K562 (cell line): ENCODE measurements around the gene TIGIT. TPM values are rescaled to one million over a fixed set of nuclear protein-coding genes. Genes with fewer than 3 reads are reported as not detected.

ENCODE experiments used
- ATAC-seq: fragments of 200-7000 bp; cut with Tn5 transposase; 3 replicates; pipeline ENCODE4 v1.9.1; 2020; ENCODE audit warnings: moderate library complexity
- BruUV-seq: library from RNA; stranded (reverse); fragments of 400-500 nt; replicated peaks from 2 replicates; lab custom pipeline; 2021; lab: Mats Ljungman, UMichigan
- CTCF ChIA-PET: fragments of 300-600 bp; formaldehyde crosslinking; extraction: SDS; loops from one replicate; lab custom pipeline; 2021; ENCODE audit warnings: low intra/inter-chr PET ratio; lab: Yijun Ruan, JAX
- POLR2A ChIA-PET: fragments of 300-600, 350-650 bp; sonication (Branson Sonifier 250); formaldehyde crosslinking; extraction: SDS; loops from one replicate; lab custom pipeline; 2021; ENCODE audit warnings: antibody characterized with exemption, inconsistent platforms; lab: Yijun Ruan, JAX
- DNase-seq, 4 experiments: peaks; one replicate each; pipeline versions ENCODE4 v3.0.0 to v3.0.0-alpha.2; 2011 to 2018; ENCODE audit warnings: low spot score in 3 of 4, mixed read lengths in 3 of 4; ENCODE audit errors: extremely low read depth in 1 of 4
- FAIRE-seq: peaks from 2 replicates; lab custom pipeline; 2011; peaks lifted over from hg19 to GRCh38; lab: Jason Lieb, UNC
- H2AFZ ChIP-seq: 2 replicates; pipeline ENCODE4 v1.6.0; 2011; ENCODE audit warnings: low read depth, low read length, control low read depth, inconsistent platforms
- H3K27ac ChIP-seq: fragments of 200-600 bp; 3 replicates; pipeline ENCODE4 v1.8.0; 2011; ENCODE audit warnings: low read depth, mild to moderate bottlenecking, control low read depth, inconsistent platforms, low read length, moderate library complexity, mixed read lengths; ENCODE audit errors: extremely low read depth
- H3K27me3 ChIP-seq, 2 experiments: fragments of 300-600 bp in 1 of 2; 2 replicates in 1 of 2; 3 replicates in 1 of 2; pipeline versions ENCODE4 v1.6.0 to v1.8.0; 2011; ENCODE audit warnings: inconsistent platforms in 2 of 2, low read length in 2 of 2, mild to moderate bottlenecking in 1 of 2, mixed read lengths in 1 of 2, moderate library complexity in 1 of 2; ENCODE audit not compliant: control insufficient read depth in 2 of 2, insufficient read depth in 2 of 2
- H3K36me3 ChIP-seq: fragments of 300-600 bp; 3 replicates; pipeline ENCODE4 v1.8.0; 2011; ENCODE audit warnings: mild to moderate bottlenecking, low read length, inconsistent platforms; ENCODE audit not compliant: control insufficient read depth, insufficient read depth
- H3K4me1 ChIP-seq, 2 experiments: fragments of 200-600 bp in 1 of 2; replicated peaks in 1 of 2; 2 replicates in 1 of 2; 3 replicates in 1 of 2; pipeline versions ENCODE4 v1.5.1 to v1.8.0; 2011; ENCODE audit warnings: inconsistent platforms in 2 of 2, low read length in 2 of 2, mild to moderate bottlenecking in 1 of 2, mixed read lengths in 1 of 2, moderate library complexity in 1 of 2; ENCODE audit not compliant: control insufficient read depth in 2 of 2, insufficient read depth in 2 of 2
- H3K4me2 ChIP-seq: 2 replicates; pipeline ENCODE4 v1.6.1; 2011; ENCODE audit warnings: low read length, control low read depth, inconsistent platforms, mixed read lengths; ENCODE audit not compliant: insufficient read depth
- H3K4me3 ChIP-seq: fragments of 200-600 bp; sonication (generic), shearing (Covaris generic); 2 replicates; pipeline ENCODE4 v1.5.1; 2016; ENCODE audit warnings: control low read depth, inconsistent platforms
- H3K79me2 ChIP-seq: fragments of 200-600 bp; 3 replicates; pipeline ENCODE4 v1.8.0; 2011; ENCODE audit warnings: low read length, inconsistent platforms; ENCODE audit not compliant: control insufficient read depth, insufficient read depth
- H3K9ac ChIP-seq, 2 experiments: 2 replicates each; pipeline versions ENCODE4 v1.6.0 to v1.6.1; 2011; ENCODE audit warnings: low read depth in 2 of 2, low read length in 2 of 2, control low read depth in 1 of 2, inconsistent platforms in 1 of 2, mild to moderate bottlenecking in 1 of 2, mixed read lengths in 1 of 2; ENCODE audit not compliant: insufficient read depth in 1 of 2
- H3K9me1 ChIP-seq: one replicate; pipeline ENCODE4 v1.6.0; 2011; ENCODE audit warnings: inconsistent platforms, mild to moderate bottlenecking, low read length, moderate library complexity; ENCODE audit not compliant: control insufficient read depth, insufficient read depth
- H3K9me3 ChIP-seq: replicated peaks from 2 replicates; pipeline ENCODE4 v1.5.1; 2011; ENCODE audit warnings: low read depth, low read length, inconsistent platforms; ENCODE audit not compliant: control insufficient read depth, insufficient read depth
- H4K20me1 ChIP-seq: replicated peaks from 2 replicates; pipeline ENCODE4 v1.6.1; 2011; ENCODE audit warnings: low read length, inconsistent platforms, mixed read lengths; ENCODE audit not compliant: control insufficient read depth, insufficient read depth
- FOXJ2 ChIP-seq: fragments of 200-800 bp; sonication (Bioruptor generic); IDR thresholded peaks from 2 replicates; pipeline ENCODE4 v1.6.1; 2016; ENCODE audit warnings: missing genetic modification characterization, missing compliant biosample characterization
- HDAC2 ChIP-seq: fragments of 450-650 bp; IDR thresholded peaks from 2 replicates; pipeline ENCODE4 v1.6.1; 2016; ENCODE audit warnings: mild to moderate bottlenecking
- KLF16 ChIP-seq: IDR thresholded peaks from 2 replicates; pipeline ENCODE4 v1.6.1; 2016; ENCODE audit warnings: antibody characterized with exemption
- NCOA2 ChIP-seq, 2 experiments: fragments of 450-650 bp; IDR thresholded peaks; 2 replicates each; pipeline ENCODE4 v1.6.1; 2018; ENCODE audit warnings: mild to moderate bottlenecking in 2 of 2, moderate library complexity in 1 of 2; ENCODE audit not compliant: partially characterized antibody in 2 of 2
- U2AF2 ChIP-seq: fragments of 200-400 bp; formaldehyde crosslinking; optimal IDR thresholded peaks from 2 replicates; pipeline ENCODE3; 2017; ENCODE audit warnings: low read depth, mild to moderate bottlenecking, low read length
- WGBS: fragments of 100-300 bp; shearing (Covaris generic); methylation state at CpG from one replicate; pipeline ENCODE4 v1.1.6; 2016; ENCODE audit warnings: low coverage, mixed read lengths; ENCODE audit not compliant: insufficient coverage; ENCODE audit errors: missing lambda C conversion rate; 5-methylcytosine and 5-hydroxymethylcytosine counted together
- in situ Hi-C: fragments of 300-500 bp; cut with MboI; formaldehyde crosslinking; loops from 4 replicates; pipeline ENCODE4 v1.15.0; 2018; ENCODE audit warnings: inconsistent platforms, mixed read lengths
- intact Hi-C: fragments of 100-400 bp; cut with micrococcal nuclease; formaldehyde crosslinking; loops from 2 replicates; pipeline ENCODE4 v1.14.2; 2022
- polyA plus RNA-seq, 8 experiments: library from polyadenylated mRNA; depleted of rRNA in 4 of 8; stranded (reverse) in 5 of 8; unstranded in 3 of 8; fragments of >200 nt; fragmentation: Nextera tagmentation in 2 of 8; fragmentation: Illumina TruSeq in 1 of 8; extraction: Ambion mirVana in 2 of 8; extraction: Trizol in 1 of 8; gene quantifications; 2 replicates each; pipeline versions ENCODE4 v1.2.1 to v1.2.3, GENCODE V29; 2011 to 2014; ENCODE audit warnings: inconsistent platforms in 1 of 8, missing spikeins in 1 of 8
- total RNA-seq, 7 experiments: library from RNA; depleted of rRNA in 6 of 7; stranded (reverse); fragments of >200 nt in 6 of 7; fragmentation: Illumina TruSeq in 2 of 7; extraction: Trizol in 2 of 7; gene quantifications; 2 replicates each; pipeline versions ENCODE4 v1.2.1 to v1.2.3, GENCODE V29; 2011 to 2021; ENCODE audit warnings: low replicate concordance in 1 of 7
- TF ChIP-seq, protein P1 (sequence below): fragments of 250-450 bp; sonication (Bioruptor Pico); IDR thresholded peaks from 2 replicates; pipeline ENCODE4 v1.8.0; 2022; ENCODE audit warnings: inconsistent platforms, mild to moderate bottlenecking, moderate library complexity, borderline replicate concordance
- TF ChIP-seq, protein P2 (sequence below): fragments of 200-400 bp; formaldehyde crosslinking; IDR thresholded peaks from 2 replicates; pipeline ENCODE4 v1.6.1; 2017; ENCODE audit warnings: mild to moderate bottlenecking, low read depth, low read length, moderate library complexity
- TF ChIP-seq, protein P3 (sequence below), 2 experiments: IDR thresholded peaks; 2 replicates each; pipeline ENCODE4 v1.6.1; 2011; ENCODE audit warnings: borderline replicate concordance in 1 of 2, control low read depth in 1 of 2, low read depth in 1 of 2, low read length in 1 of 2, mild to moderate bottlenecking in 1 of 2, mixed read lengths in 1 of 2, moderate library complexity in 1 of 2; ENCODE audit not compliant: insufficient read depth in 1 of 2, insufficient read length in 1 of 2, poor library complexity in 1 of 2, severe bottlenecking in 1 of 2; ENCODE audit errors: extremely low read depth in 1 of 2
- TF ChIP-seq, protein P4 (sequence below): fragments of 250-450 bp; sonication (Bioruptor Pico); IDR thresholded peaks from 2 replicates; pipeline ENCODE4 v1.9.0; 2021; ENCODE audit warnings: mild to moderate bottlenecking, inconsistent platforms
- TF ChIP-seq, protein P5 (sequence below): fragments of 250-450 bp; sonication (Bioruptor Pico); IDR thresholded peaks from 2 replicates; pipeline ENCODE4 v1.4.0; 2020; ENCODE audit warnings: mild to moderate bottlenecking, moderate library complexity

The TIGIT gene
- total and polyA plus RNA-seq, 9 of the 15 experiments (the other 6 are each of a cell fraction or from before 2014, with no cell fraction given), result 0.11 TPM; not detected in 8

DNA sequence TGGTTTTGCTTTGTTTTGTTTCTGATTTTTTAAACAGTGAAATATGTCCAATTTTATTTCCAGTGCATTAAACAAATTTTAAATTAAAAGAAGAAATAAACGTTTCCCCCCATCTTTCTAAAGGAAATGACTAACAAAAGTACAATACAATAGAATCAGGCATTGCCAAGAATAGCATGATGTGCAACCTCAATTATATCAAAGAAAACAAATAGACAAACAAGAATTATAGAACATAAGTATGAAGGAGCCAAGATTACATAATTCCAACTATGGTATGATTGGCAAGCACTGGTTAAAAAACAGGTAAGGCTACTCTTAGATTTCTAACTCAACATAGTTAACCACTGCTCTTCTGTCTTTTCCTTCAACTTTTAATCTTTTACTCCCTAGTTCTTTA, 26.4 kb downstream of the TIGIT start (continued):
- TF ChIP-seq NCOA2 (IDR thresholded peaks at IDR 0.05; ENCODE audit: partially characterized antibody in 2 of 2) (no peak), KLF16 (no peak), U2AF2 (no peak), FOXJ2 (tag) (no peak)
- TF ChIP-seq, protein P1, sequence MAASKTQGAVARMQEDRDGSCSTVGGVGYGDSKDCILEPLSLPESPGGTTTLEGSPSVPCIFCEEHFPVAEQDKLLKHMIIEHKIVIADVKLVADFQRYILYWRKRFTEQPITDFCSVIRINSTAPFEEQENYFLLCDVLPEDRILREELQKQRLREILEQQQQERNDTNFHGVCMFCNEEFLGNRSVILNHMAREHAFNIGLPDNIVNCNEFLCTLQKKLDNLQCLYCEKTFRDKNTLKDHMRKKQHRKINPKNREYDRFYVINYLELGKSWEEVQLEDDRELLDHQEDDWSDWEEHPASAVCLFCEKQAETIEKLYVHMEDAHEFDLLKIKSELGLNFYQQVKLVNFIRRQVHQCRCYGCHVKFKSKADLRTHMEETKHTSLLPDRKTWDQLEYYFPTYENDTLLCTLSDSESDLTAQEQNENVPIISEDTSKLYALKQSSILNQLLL (CRISPR knock-in tag), result no peak
- TF ChIP-seq, all 486 proteins: peak for 0

DNA sequence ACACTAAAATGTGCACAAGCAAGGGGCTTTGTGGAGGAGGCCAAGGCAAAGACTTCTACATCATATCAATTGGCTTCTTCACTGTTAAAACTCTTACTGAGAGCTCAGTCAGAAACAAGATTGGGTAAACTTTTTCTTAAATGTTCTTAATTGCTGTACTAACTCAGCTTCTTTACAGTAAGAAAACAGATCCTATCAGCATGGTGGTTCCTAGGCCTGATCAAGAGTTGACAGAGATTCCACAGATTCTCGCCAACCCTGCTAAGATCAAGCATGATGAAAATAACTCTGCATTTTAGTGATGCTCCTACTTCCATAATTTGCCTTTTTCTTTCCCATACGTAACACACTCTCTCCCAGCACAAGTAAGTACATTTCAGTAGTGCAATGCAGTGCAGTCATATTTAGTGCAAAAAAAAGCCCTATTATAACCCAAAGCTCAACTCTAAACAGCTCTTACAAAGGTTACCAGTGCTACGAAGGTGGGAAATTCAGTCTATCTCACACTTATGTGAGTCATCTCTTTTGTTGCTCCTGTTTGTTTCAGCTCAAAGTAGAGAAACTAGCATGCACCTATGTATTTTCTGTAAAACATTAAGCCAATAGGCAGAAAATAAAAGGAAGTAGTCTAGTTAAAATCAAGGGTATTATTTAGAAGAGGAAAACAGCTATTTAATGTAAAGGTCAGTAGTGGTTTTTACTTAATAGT, 29.9 kb downstream of the TIGIT start:
- POLR2A ChIA-PET, result interaction anchor here (0.7 kb wide), 1 partner anchor 31 kb away, joined by 3 read pairs; no protein-coding TSS in a partner anchor
- H3K9me3 ChIP-seq, result no peaks in the 10 kb centered on the region
- no peak overlapping the region for H2AFZ ChIP-seq
- no peaks in the 10 kb centered on the region for H3K27me3 ChIP-seq
- DNase-seq (no peak), FAIRE-seq (no peak), ATAC-seq (no peak)
- H3K79me2 ChIP-seq, result no peaks in the 10 kb centered on the region
- no peaks in the 10 kb centered on the region for H4K20me1 ChIP-seq
- no peaks in the 10 kb centered on the region for H3K4me1 ChIP-seq
- 0% methylated on average over 3 of the region's 3 CpGs for WGBS
- no peak overlapping the region for H3K9ac ChIP-seq
- no peak overlapping the region for H3K4me2 ChIP-seq
- H3K4me3 ChIP-seq, result no peak overlapping the region
- TF ChIP-seq, protein P2, sequence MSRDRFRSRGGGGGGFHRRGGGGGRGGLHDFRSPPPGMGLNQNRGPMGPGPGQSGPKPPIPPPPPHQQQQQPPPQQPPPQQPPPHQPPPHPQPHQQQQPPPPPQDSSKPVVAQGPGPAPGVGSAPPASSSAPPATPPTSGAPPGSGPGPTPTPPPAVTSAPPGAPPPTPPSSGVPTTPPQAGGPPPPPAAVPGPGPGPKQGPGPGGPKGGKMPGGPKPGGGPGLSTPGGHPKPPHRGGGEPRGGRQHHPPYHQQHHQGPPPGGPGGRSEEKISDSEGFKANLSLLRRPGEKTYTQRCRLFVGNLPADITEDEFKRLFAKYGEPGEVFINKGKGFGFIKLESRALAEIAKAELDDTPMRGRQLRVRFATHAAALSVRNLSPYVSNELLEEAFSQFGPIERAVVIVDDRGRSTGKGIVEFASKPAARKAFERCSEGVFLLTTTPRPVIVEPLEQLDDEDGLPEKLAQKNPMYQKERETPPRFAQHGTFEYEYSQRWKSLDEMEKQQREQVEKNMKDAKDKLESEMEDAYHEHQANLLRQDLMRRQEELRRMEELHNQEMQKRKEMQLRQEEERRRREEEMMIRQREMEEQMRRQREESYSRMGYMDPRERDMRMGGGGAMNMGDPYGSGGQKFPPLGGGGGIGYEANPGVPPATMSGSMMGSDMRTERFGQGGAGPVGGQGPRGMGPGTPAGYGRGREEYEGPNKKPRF, result no peak
- TF ChIP-seq, protein P3, sequence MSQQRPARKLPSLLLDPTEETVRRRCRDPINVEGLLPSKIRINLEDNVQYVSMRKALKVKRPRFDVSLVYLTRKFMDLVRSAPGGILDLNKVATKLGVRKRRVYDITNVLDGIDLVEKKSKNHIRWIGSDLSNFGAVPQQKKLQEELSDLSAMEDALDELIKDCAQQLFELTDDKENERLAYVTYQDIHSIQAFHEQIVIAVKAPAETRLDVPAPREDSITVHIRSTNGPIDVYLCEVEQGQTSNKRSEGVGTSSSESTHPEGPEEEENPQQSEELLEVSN (IDR thresholded peaks at IDR 0.05; ENCODE audit: borderline replicate concordance in 1 of 2, extremely low read depth in 1 of 2, insufficient read depth in 1 of 2, insufficient read length in 1 of 2, low read depth in 1 of 2, low read length in 1 of 2, poor library complexity in 1 of 2, severe bottlenecking in 1 of 2), result no peak
- TF ChIP-seq HDAC2, result no peak
- TF ChIP-seq, protein P4, sequence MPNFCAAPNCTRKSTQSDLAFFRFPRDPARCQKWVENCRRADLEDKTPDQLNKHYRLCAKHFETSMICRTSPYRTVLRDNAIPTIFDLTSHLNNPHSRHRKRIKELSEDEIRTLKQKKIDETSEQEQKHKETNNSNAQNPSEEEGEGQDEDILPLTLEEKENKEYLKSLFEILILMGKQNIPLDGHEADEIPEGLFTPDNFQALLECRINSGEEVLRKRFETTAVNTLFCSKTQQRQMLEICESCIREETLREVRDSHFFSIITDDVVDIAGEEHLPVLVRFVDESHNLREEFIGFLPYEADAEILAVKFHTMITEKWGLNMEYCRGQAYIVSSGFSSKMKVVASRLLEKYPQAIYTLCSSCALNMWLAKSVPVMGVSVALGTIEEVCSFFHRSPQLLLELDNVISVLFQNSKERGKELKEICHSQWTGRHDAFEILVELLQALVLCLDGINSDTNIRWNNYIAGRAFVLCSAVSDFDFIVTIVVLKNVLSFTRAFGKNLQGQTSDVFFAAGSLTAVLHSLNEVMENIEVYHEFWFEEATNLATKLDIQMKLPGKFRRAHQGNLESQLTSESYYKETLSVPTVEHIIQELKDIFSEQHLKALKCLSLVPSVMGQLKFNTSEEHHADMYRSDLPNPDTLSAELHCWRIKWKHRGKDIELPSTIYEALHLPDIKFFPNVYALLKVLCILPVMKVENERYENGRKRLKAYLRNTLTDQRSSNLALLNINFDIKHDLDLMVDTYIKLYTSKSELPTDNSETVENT (CRISPR knock-in tag), result no peak
- TF ChIP-seq, protein P5, sequence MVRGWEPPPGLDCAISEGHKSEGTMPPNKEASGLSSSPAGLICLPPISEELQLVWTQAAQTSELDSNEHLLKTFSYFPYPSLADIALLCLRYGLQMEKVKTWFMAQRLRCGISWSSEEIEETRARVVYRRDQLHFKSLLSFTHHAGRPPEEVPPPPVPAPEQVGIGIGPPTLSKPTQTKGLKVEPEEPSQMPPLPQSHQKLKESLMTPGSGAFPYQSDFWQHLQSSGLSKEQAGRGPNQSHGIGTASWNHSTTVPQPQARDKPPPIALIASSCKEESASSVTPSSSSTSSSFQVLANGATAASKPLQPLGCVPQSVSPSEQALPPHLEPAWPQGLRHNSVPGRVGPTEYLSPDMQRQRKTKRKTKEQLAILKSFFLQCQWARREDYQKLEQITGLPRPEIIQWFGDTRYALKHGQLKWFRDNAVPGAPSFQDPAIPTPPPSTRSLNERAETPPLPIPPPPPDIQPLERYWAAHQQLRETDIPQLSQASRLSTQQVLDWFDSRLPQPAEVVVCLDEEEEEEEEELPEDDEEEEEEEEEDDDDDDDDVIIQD (CRISPR knock-in tag), result no peak
- intact Hi-C loops, result no loop called here
- no TSS peak for BruUV-seq
- H3K36me3 ChIP-seq, result no peaks in the 10 kb centered on the region
- H3K9me1 ChIP-seq, result no peaks in the 10 kb centered on the region
- in situ Hi-C loops, result no loop called here
- no peak overlapping the region for H3K27ac ChIP-seq
- CTCF ChIA-PET, result no interaction called here
